HUES48 (cell line): ENCODE results near the gene CHRM4.
A peak's percentile ranks its signal among the peaks of the same experiment; 100 is the strongest.

Source experiments
- H3K27ac ChIP-seq: one replicate; pipeline ENCODE4 v1.7.0; 2013; ENCODE audit warnings: low read depth, low read length, inconsistent platforms
- H3K27me3 ChIP-seq: 2 replicates; pipeline ENCODE4 v1.6.1; 2013; ENCODE audit warnings: mild to moderate bottlenecking, low read length; ENCODE audit not compliant: control insufficient read depth, insufficient read depth
- H3K36me3 ChIP-seq: 2 replicates; pipeline ENCODE4 v1.6.1; 2013; ENCODE audit warnings: low read length; ENCODE audit not compliant: control insufficient read depth, insufficient read depth
- H3K4me1 ChIP-seq: 2 replicates; pipeline ENCODE4 v1.6.1; 2013; ENCODE audit warnings: mild to moderate bottlenecking, low read length; ENCODE audit not compliant: control insufficient read depth, insufficient read depth
- H3K4me3 ChIP-seq: 2 replicates; pipeline ENCODE4 v1.5.1; 2013; ENCODE audit warnings: mild to moderate bottlenecking, low read depth, low read length
- H3K9ac ChIP-seq: 2 replicates; pipeline ENCODE4 v1.6.1; 2013; ENCODE audit warnings: mild to moderate bottlenecking, low read depth, low read length, moderate library complexity
- H3K9me3 ChIP-seq: 2 replicates; pipeline ENCODE4 v1.6.1; 2013; ENCODE audit warnings: low read length; ENCODE audit not compliant: control insufficient read depth, insufficient read depth

The CHRM4 gene

GRCh38 chr11:46421257-46421880 lies 29.8 kb upstream of the CHRM4 start:
- H3K27ac ChIP-seq, result no peak overlapping the region
- H3K4me1 ChIP-seq, result peaks cover 4% of the 10 kb centered on the region; the same call in 1 of the 2 replicates
- H3K9me3 ChIP-seq, result no peaks in the 10 kb centered on the region
- no peaks in the 10 kb centered on the region for H3K27me3 ChIP-seq
- no peak overlapping the region for H3K9ac ChIP-seq
- H3K4me3 ChIP-seq, result no peak overlapping the region
- peaks cover 25% of the 10 kb centered on the region; the same call in 1 of the 2 replicates for H3K36me3 ChIP-seq

- no peak overlapping the region for H3K27ac ChIP-seq
- H3K36me3 ChIP-seq, result peaks cover 34% of the 10 kb centered on the region; the same call in 1 of the 2 replicates
- H3K9ac ChIP-seq, result no peak overlapping the region
- no peaks in the 10 kb centered on the region for H3K27me3 ChIP-seq
- H3K9me3 ChIP-seq, result no peaks in the 10 kb centered on the region
- H3K4me1 ChIP-seq, result peaks cover 4% of the 10 kb centered on the region; the same call in 1 of the 2 replicates
- H3K4me3 ChIP-seq, result no peak overlapping the region
Observed at GRCh38 chr11:46420513-46420912, 28.9 kb upstream of the CHRM4 start.

GRCh38 chr11:46418751-46419150 lies 27.2 kb upstream of the CHRM4 start:
- Histone ChIP-seq H3K27me3 (no peaks in the 10 kb centered on the region), H3K36me3 (peaks cover 43% of the 10 kb centered on the region), H3K4me3 (no peak overlapping the region)

GRCh38 chr11:46417711-46418110 lies 26.1 kb upstream of the CHRM4 start:
- H3K9me3 ChIP-seq, result no peaks in the 10 kb centered on the region
- peaks cover 4% of the 10 kb centered on the region; the same call in 1 of the 2 replicates for H3K4me1 ChIP-seq
- no peak overlapping the region for H3K4me3 ChIP-seq
- peak overlapping the region; percentile 16 for H3K27ac ChIP-seq
- H3K36me3 ChIP-seq, result peaks cover 50% of the 10 kb centered on the region
- H3K27me3 ChIP-seq, result no peaks in the 10 kb centered on the region
- no peak overlapping the region for H3K9ac ChIP-seq

More at GRCh38 chr11:46418751-46419150, 27.2 kb upstream of the CHRM4 start:
- Histone ChIP-seq H3K9ac (no peak overlapping the region), H3K4me1 (peaks cover 4% of the 10 kb centered on the region; the same call in 1 of the 2 replicates), H3K9me3 (no peaks in the 10 kb centered on the region), H3K27ac (no peak overlapping the region)

DNA sequence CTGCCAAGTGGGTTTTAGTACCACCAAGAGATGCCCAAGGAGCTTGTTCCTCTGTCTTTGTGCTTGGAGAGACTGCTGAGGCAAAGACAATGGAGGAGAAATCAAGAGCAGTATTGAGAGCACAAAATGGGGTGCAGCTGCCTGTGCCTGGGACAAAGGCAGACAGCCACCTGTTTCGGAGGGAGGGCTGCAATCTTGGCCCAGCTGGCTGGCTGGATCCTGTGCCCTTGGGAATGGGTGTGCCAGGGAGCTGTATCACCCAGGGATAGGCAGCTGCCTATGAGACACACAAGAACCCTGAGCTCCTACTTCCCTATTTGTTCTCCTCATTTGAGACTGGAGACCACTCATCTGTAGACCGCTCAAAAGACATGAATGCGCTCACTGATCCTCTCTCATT lies 23.3 kb upstream of the CHRM4 start:
- Histone ChIP-seq H3K9ac (no peak overlapping the region), H3K9me3 (no peaks in the 10 kb centered on the region), H3K4me1 (peaks cover 4% of the 10 kb centered on the region; the same call in 1 of the 2 replicates), H3K4me3 (no peak overlapping the region), H3K36me3 (peaks cover 36% of the 10 kb centered on the region), H3K27ac (no peak overlapping the region), H3K27me3 (no peaks in the 10 kb centered on the region)

- peaks cover 40% of the 10 kb centered on the region for H3K36me3 ChIP-seq
Observed at GRCh38 chr11:46414466-46414796, 22.9 kb upstream of the CHRM4 start.

GRCh38 chr11:46413760-46414465 lies 22.3 kb upstream of the CHRM4 start:
- Histone ChIP-seq H3K36me3 (peaks cover 42% of the 10 kb centered on the region), H3K9me3 (no peaks in the 10 kb centered on the region), H3K9ac (no peak overlapping the region), H3K27ac (no peak overlapping the region), H3K4me1 (peaks cover 4% of the 10 kb centered on the region; the same call in 1 of the 2 replicates), H3K4me3 (no peak overlapping the region), H3K27me3 (no peaks in the 10 kb centered on the region)

More at GRCh38 chr11:46414466-46414796, 22.9 kb upstream of the CHRM4 start:
- no peak overlapping the region for H3K27ac ChIP-seq
- H3K9ac ChIP-seq, result no peak overlapping the region
- no peak overlapping the region for H3K4me3 ChIP-seq
- H3K9me3 ChIP-seq, result no peaks in the 10 kb centered on the region
- H3K27me3 ChIP-seq, result no peaks in the 10 kb centered on the region
- peaks cover 4% of the 10 kb centered on the region; the same call in 1 of the 2 replicates for H3K4me1 ChIP-seq

DNA sequence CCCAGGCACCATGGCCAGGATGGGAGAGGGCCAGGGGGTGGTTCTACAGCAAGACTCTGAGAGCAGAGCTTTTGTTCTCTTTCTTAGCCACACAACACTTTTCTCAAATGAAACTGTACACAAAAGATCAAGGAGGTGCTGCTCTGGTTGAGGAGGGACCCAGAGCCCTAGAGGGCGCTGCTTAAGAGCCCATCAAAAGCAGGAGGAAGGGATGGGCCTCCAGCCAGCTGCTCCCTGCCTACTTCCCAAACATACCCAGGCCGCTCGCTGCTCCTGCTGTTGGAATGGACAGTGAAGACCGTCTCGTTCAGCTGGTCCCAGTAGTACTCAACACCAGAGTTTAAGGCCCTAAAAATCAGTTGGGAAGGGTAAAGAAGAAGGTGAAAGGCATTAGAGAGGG lies 18.4 kb upstream of the CHRM4 start:
- no peak overlapping the region for H3K27ac ChIP-seq
- H3K27me3 ChIP-seq, result no peaks in the 10 kb centered on the region
- no peaks in the 10 kb centered on the region; the same call in 1 of the 2 replicates for H3K4me1 ChIP-seq
- H3K4me3 ChIP-seq, result no peak overlapping the region
- no peaks in the 10 kb centered on the region for H3K9me3 ChIP-seq
- H3K36me3 ChIP-seq, result peaks cover 41% of the 10 kb centered on the region
- no peak overlapping the region for H3K9ac ChIP-seq

DNA sequence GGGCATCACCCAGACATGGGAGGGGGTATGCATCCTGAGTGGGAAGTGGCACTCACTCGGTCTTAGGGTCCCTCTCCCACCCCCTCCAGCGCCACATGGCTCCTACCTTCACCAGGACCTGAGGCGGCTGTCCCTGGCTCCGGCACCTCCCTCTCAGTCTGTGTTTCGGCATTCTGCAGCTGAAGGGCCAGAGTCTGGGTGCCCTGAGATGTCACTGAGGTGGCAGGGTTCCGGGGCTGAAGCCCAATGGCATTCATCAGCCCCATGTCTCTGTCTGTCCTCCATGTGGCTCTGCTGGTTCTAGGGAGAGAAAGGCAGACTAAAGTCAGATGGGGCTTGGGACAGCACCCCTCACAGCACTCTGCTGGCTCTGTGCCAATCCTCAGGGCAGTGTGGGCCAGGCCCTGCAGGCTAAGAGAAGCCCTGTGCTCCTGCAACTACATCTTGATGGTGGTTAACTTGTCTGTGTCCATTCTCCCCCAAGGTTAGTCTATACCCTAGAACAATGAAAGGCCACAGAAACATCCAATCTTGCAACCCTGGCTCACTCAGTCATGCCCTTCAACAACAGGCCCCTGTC lies 16.9 kb upstream of the CHRM4 start:
- Histone ChIP-seq H3K9me3 (no peaks in the 10 kb centered on the region), H3K36me3 (peaks cover 40% of the 10 kb centered on the region)

GRCh38 chr11:46407635-46408034 lies 16.1 kb upstream of the CHRM4 start:
- Histone ChIP-seq H3K27ac (no peak overlapping the region), H3K27me3 (no peaks in the 10 kb centered on the region), H3K4me3 (no peak overlapping the region), H3K36me3 (peaks cover 43% of the 10 kb centered on the region), H3K9me3 (no peaks in the 10 kb centered on the region), H3K9ac (no peak overlapping the region), H3K4me1 (no peaks in the 10 kb centered on the region; the same call in 1 of the 2 replicates)

More for the DNA sequence above, 16.9 kb upstream of the CHRM4 start:
- no peak overlapping the region for H3K9ac ChIP-seq
- H3K4me1 ChIP-seq, result no peaks in the 10 kb centered on the region; the same call in 1 of the 2 replicates
- H3K27me3 ChIP-seq, result no peaks in the 10 kb centered on the region
- no peak overlapping the region for H3K27ac ChIP-seq
- H3K4me3 ChIP-seq, result no peak overlapping the region

- Histone ChIP-seq H3K27me3 (no peaks in the 10 kb centered on the region), H3K9me3 (no peaks in the 10 kb centered on the region), H3K4me1 (no peaks in the 10 kb centered on the region), H3K36me3 (peaks cover 39% of the 10 kb centered on the region), H3K4me3 (no peak overlapping the region), H3K27ac (no peak overlapping the region), H3K9ac (no peak overlapping the region)
Observed at GRCh38 chr11:46404476-46405017, 13.0 kb upstream of the CHRM4 start.
